Stimulated activated CD4-positive, alpha-beta T cell treated with anti-CD3 and anti-CD28 coated beads, TNF-alpha, amount 100 ng/mL, for 1 hour (primary cell): ENCODE measurements around the gene PLA2G2E.
"Not testable (repeated sequence)": the region's sequence is repeated elsewhere in the genome, so short reads cannot be mapped to it uniquely, and the experiment has no call there.

Source experiments
- DNase-seq, 3 donors: peaks; one replicate each; pipeline ENCODE4 v3.0.0-alpha.2; 2020; ENCODE audit warnings: low read depth in 3 of 3, low spot score in 1 of 3

PLA2G2E gene

DNA sequence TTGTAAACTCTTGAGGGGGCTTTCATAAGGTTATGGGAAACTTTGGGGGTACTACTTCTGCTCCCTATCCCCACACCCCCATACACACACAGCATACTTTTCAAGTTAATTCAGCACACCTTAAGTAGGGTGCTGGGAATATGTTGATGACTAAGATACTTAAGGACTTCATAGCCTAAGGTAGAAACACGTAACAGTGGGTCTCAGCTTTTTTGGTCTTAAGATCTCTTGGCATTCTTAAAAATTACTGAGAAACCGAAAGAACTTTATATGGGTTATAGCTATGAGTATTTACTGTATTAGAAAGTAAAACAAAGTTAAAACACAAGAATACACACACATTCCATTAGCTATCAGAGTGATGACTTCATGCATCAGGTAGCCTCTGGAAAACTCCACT lies 39.1 kb downstream of the PLA2G2E start:
- no peak for DNase-seq

DNA sequence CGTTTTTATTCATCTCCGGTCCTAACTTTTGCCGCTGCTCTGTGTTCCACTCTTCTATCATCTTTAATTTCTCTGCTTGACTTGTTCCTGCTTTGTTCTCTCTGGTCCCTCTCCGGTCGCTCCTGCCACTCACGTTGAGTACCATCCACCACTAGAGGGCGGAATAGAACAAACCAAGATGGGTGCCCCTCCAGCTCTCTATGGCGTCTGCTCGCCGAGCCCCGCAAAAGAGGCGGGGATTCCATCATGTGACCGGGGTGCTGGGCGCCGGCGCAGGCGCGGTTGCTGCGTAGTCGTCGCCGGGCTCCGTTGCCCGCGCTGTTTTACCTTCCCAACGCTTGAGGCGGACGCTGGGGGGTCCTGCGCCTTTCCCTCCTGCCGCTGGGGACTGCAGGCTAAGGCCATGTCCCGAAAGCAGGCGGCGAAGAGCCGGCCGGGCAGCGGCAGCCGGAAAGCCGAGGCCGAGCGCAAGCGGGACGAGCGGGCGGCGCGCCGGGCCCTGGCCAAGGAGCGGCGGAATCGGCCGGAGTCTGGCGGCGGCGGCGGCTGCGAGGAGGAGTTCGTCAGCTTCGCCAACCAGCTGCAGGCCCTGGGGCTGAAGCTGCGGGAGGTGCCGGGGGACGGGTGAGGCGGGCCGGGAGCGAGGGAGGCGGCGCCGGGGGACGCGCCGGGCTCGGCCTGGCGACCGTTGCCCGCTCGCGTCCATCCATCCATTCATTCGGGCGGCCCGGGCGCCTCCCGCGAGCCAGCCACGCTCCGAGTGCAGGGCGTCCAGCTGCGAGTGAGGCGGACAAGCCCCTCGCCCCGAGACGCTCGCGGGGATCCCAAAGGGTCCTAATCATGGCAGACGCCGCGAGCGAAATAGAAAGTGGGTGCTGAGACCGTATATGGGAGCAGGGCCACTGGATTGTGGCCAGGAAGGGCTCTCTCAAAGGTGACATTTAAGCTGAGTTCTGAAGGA lies 41.0 kb downstream of the PLA2G2E start, which contains the start of gene OTUD3:
Gene OTUD3, plus strand, starts transcription at position 285 of the 961 bp plus-strand sequence. Its CDS starts 119 bp downstream, at position 404.
- DNase-seq = peak; percentile 88 to 93 (median 91)

DNA sequence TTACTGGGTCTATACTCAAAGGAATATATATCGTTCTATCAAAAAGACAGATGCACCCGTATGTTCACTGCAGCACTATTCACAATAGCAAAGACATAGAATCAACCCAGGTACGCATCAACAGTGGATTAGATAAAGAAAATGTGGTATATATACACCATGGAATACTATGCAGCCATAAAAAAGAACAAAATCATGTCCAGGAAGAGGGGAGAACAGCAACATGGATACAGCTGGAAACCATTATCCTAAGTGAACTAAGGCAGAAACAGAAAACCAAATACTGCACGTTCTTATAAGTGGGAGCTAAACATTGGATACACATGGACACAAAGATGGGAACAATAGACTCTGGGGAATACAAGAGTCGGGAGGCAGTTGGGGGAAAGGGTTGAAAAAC lies 42.6 kb downstream of the PLA2G2E start:
- DNase-seq = not testable (repeated sequence)

DNA sequence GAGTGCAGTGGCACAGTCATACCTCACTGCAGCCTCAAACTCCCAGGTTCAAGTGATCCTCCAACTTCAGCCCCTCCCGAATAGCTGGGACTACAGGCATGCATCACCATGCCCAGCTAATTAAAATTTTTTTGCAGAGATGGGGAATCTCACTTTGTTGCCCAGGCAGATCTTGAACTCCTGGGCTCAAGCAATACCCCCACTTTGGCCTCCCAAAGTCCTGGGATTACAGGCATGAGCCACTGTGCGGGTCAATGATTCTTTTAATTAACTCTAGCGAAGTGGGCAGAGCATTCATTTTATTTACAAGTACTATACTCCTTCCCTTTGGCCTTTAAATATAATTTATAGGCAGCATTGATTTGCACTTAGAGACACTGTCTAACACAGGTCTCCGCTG lies 43.8 kb downstream of the PLA2G2E start:
- DNase-seq = no peak

DNA sequence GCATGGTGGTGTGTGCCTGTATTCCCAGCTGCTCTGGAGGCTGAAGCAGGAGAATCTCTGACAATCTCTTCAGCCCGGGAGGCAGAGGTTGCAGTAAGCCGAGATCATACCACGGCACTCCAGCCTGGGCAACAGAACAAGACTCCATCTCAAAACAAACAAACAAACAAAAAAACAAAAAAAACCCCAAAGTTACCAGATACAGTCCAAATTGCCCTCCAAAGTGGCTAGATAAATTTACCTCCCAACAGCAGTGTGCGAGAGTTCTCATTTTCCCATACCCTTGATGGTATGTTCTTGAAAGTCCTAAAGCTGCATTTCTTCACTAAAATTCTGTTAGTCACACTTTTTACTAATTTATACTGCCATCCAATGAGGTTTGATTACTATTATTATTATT lies 44.2 kb downstream of the PLA2G2E start:
- DNase-seq = no peak

DNA sequence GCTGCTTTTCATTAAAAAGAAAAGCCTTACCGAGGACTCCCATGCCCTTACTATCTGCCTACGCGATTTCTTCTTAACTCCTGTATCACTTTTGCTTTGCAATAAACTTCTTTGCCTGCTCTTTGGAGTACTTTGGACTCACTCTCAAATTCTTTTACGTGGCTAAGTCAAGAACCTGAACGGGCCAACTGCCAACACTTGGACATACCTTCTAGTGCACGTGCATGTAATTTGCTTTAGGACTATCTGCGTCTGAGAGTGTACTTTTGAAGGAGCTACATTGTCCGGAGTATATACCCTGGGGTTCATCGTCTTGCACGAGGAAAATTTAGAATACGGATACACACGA lies 44.8 kb downstream of the PLA2G2E start:
- DNase-seq = no peak

DNA sequence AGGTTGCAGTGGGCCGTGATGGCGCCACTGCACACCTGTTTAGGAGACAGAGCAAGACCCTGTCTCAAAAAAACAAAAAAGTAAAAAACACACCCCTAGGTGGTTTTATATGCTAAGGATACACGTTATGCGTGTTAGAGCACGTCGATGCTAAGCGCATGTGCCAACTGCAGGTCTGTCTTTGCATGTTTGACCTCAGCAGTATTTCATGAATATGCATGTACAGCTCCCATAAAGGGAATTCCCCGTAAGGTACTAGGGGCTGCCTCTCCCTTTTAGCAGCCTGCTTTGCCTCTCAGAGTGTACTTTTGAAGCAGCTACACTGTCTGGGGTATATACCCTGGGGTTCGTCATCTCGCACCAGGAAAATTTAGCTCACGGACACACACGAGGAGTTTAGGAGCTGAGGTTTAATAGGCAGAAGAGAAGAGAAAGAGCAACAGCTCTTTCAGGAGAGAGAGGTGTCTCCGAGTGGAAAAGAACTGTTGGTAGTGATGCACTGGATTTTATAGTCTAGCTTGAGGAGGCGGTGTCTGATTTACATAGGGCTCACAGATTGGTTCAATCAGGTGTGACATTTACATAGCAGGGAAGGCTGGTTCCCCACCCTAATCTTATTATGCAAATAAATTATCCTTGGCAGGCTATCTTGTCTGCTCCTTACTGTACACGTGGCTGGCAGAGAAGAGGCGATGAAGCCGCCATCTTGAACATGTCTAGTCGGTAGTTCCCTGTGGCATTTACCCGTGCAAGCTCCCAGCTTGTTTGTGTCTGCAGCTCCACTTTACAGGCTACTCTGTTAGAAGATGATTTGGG lies 45.4 kb downstream of the PLA2G2E start:
- no peak for DNase-seq

DNA sequence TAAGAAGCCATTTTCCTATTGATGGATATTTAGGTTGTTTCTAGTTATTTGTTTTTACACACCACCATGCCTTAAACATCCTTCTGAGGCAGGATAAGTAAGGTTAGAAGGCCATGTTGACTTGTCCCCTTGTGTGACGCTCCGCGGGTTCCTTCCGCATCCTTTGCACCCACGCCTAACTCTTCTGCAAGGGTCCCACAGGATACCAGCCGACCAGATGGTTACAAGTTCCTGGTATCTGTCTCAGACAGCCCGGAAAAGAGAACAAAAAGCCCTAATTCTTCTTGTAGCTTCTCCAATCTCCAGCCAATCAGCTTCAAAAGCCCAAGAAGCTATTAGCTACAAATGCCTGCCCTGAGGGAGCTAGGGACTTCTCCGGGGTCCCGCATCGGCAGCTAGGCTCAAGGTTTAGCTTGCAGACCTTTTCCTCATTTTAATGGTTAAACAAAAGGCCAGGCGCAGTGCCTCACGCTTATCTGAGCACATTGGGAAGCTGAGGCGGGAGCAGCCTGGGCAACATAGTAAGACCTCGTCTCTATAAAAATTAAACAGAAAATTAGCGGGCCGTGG lies 46.2 kb downstream of the PLA2G2E start:
- no peak for DNase-seq

DNA sequence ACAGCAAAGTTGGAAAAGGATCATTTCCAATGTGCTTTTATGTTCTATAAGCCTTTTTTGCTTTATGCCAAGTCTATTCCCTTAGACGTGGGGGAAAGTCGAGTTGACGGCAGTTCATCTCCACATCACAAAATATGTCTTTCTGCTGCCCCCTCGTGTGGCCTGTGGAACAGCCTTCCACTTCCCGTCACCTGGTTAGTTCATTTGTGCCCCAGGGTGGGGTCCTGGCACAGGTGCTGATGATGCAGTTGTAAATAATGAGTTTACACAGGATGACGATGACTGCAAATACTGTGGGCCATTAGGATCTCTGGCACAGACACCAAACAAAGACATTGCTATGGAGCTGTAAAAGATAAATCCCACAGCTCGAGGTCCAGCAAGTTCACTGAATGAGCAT lies 51.2 kb downstream of the PLA2G2E start:
- no peak for DNase-seq
